H9 (cell line): Measurements from ENCODE around the gene DPH7. TPM values are rescaled to one million over a fixed set of nuclear protein-coding genes. Genes with fewer than 3 reads are reported as not detected.
A peak's percentile ranks its signal among the peaks of the same experiment; 100 is the strongest.

Experiments
- DNase-seq: peaks from one replicate; pipeline ENCODE4 v3.0.0-alpha.2; 2017
- H2AFZ ChIP-seq: one replicate; pipeline ENCODE4 v1.6.1; 2013; ENCODE audit warnings: mild to moderate bottlenecking, low read length, control low read depth, moderate library complexity
- H2AK5ac ChIP-seq: 2 replicates; pipeline ENCODE4 v1.6.1; 2013; ENCODE audit warnings: low read length, control low read depth, mixed read lengths; ENCODE audit not compliant: insufficient read length
- H2BK120ac ChIP-seq: one replicate; pipeline ENCODE4 v1.6.1; 2013; ENCODE audit warnings: low read depth, mild to moderate bottlenecking, low read length, control low read depth, inconsistent platforms; ENCODE audit not compliant: poor library complexity, severe bottlenecking
- H2BK12ac ChIP-seq: 2 replicates; pipeline ENCODE4 v1.6.1; 2013; ENCODE audit warnings: low read length, control low read depth, mixed read lengths, low read depth; ENCODE audit not compliant: insufficient read length
- H2BK15ac ChIP-seq: 2 replicates; pipeline ENCODE4 v1.6.1; 2013; ENCODE audit warnings: low read depth, low read length, control low read depth
- H2BK20ac ChIP-seq: one replicate; pipeline ENCODE4 v1.6.1; 2013; ENCODE audit warnings: low read depth, mild to moderate bottlenecking, low read length, control low read depth, inconsistent platforms; ENCODE audit not compliant: poor library complexity, severe bottlenecking
- H2BK5ac ChIP-seq: 2 replicates; pipeline ENCODE4 v1.6.1; 2013; ENCODE audit warnings: low read length, control low read depth, mixed read lengths; ENCODE audit not compliant: insufficient read length
- H3K14ac ChIP-seq: 2 replicates; pipeline ENCODE4 v1.6.1; 2013; ENCODE audit warnings: low read length, control low read depth; ENCODE audit not compliant: insufficient read depth
- H3K18ac ChIP-seq: 2 replicates; pipeline ENCODE4 v1.6.1; 2013; ENCODE audit warnings: low read depth, mild to moderate bottlenecking, mixed read lengths, low read length, control low read depth; ENCODE audit not compliant: insufficient read length
- H3K23ac ChIP-seq: 2 replicates; pipeline ENCODE4 v1.6.1; 2013; ENCODE audit warnings: low read length, control low read depth, mixed read lengths, low read depth; ENCODE audit not compliant: insufficient read length
- H3K23me2 ChIP-seq: 2 replicates; pipeline ENCODE4 v1.6.1; 2013; ENCODE audit warnings: low read depth, mild to moderate bottlenecking, mixed read lengths, low read length, control low read depth; ENCODE audit not compliant: insufficient read length, poor library complexity, severe bottlenecking
- H3K27ac ChIP-seq: 2 replicates; pipeline ENCODE4 v1.5.1; 2013; ENCODE audit warnings: low read length, control low read depth, mixed read lengths, low read depth; ENCODE audit not compliant: insufficient read length
- H3K27me3 ChIP-seq: 2 replicates; pipeline ENCODE4 v1.6.1; 2013; ENCODE audit warnings: low read length, control low read depth, inconsistent platforms; ENCODE audit not compliant: insufficient read depth
- H3K4ac ChIP-seq: 2 replicates; pipeline ENCODE4 v1.6.1; 2013; ENCODE audit warnings: low read depth, mild to moderate bottlenecking, control low read depth, inconsistent platforms, low read length, moderate library complexity
- H3K4me1 ChIP-seq: 2 replicates; pipeline ENCODE4 v1.6.1; 2013; ENCODE audit warnings: low read length, control low read depth, inconsistent platforms; ENCODE audit not compliant: insufficient read depth
- H3K4me2 ChIP-seq: 2 replicates; pipeline ENCODE4 v1.6.1; 2013; ENCODE audit warnings: low read length, control low read depth, mixed read lengths; ENCODE audit not compliant: insufficient read length, insufficient read depth
- H3K56ac ChIP-seq: 2 replicates; pipeline ENCODE4 v1.6.1; 2013; ENCODE audit warnings: low read depth, mild to moderate bottlenecking, mixed read lengths, low read length, control low read depth; ENCODE audit not compliant: insufficient read length
- H3K79me1 ChIP-seq: 2 replicates; pipeline ENCODE4 v1.6.1; 2013; ENCODE audit warnings: low read depth, mild to moderate bottlenecking, moderate library complexity, low read length, control low read depth, inconsistent platforms; ENCODE audit not compliant: insufficient read depth, poor library complexity, severe bottlenecking
- H3K79me2 ChIP-seq: 2 replicates; pipeline ENCODE4 v1.6.1; 2013; ENCODE audit warnings: low read length, control low read depth, inconsistent platforms; ENCODE audit not compliant: insufficient read depth
- H3K9ac ChIP-seq: 2 replicates; pipeline ENCODE4 v1.6.1; 2013; ENCODE audit warnings: low read length, control low read depth, mixed read lengths; ENCODE audit not compliant: insufficient read length; ENCODE audit errors: extremely low read depth
- H3K9me3 ChIP-seq: one replicate; pipeline ENCODE4 v1.6.1; 2013; ENCODE audit warnings: low read depth, low read length, inconsistent platforms; ENCODE audit not compliant: control insufficient read depth
- H3T11ph ChIP-seq: one replicate; pipeline ENCODE4 v1.6.1; 2013; ENCODE audit warnings: mild to moderate bottlenecking, low read length, control low read depth, inconsistent platforms
- H4K20me1 ChIP-seq: one replicate; pipeline ENCODE4 v1.6.1; 2013; ENCODE audit not compliant: control insufficient read depth, insufficient read length, insufficient read depth
- H4K5ac ChIP-seq: 2 replicates; pipeline ENCODE4 v1.6.1; 2013; ENCODE audit warnings: low read depth, mild to moderate bottlenecking, mixed read lengths, low read length, control low read depth; ENCODE audit not compliant: insufficient read length
- H4K8ac ChIP-seq: replicated peaks from 2 replicates; pipeline ENCODE4 v1.6.1; 2013; ENCODE audit warnings: low read length, control low read depth, mixed read lengths, low read depth; ENCODE audit not compliant: insufficient read length
- H4K91ac ChIP-seq: 2 replicates; pipeline ENCODE4 v1.6.1; 2013; ENCODE audit warnings: low read depth, mild to moderate bottlenecking, moderate library complexity, mixed read lengths, low read length, control low read depth; ENCODE audit not compliant: insufficient read length
- H3K27ac Mint-ChIP-seq, 3 experiments: 2 replicates in 2 of 3; 3 replicates in 1 of 3; pipeline ENCODE4 v1.8.0; 2020 to 2021; ENCODE audit warnings: mixed read lengths in 3 of 3, mild to moderate bottlenecking in 1 of 3, moderate library complexity in 1 of 3
- H3K27me3 Mint-ChIP-seq: 2 replicates; pipeline ENCODE4 v1.8.0; 2021; ENCODE audit warnings: low read depth, mild to moderate bottlenecking, moderate library complexity, mixed read lengths
- H3K36me3 Mint-ChIP-seq, 3 experiments: 2 replicates in 2 of 3; 3 replicates in 1 of 3; pipeline ENCODE4 v1.8.0; 2020 to 2021; ENCODE audit warnings: low read depth in 3 of 3, mixed read lengths in 3 of 3; ENCODE audit not compliant: insufficient read depth in 1 of 3
- H3K4me1 Mint-ChIP-seq, 2 experiments: 2 replicates each; pipeline ENCODE4 v1.8.0; 2020; ENCODE audit warnings: mixed read lengths in 2 of 2
- H3K4me3 Mint-ChIP-seq, 2 experiments: 2 replicates in 1 of 2; 3 replicates in 1 of 2; pipeline ENCODE4 v1.8.0; 2020 to 2021; ENCODE audit warnings: mild to moderate bottlenecking in 2 of 2, mixed read lengths in 2 of 2, moderate library complexity in 1 of 2
- H3K9me3 Mint-ChIP-seq, 2 experiments: 2 replicates in 1 of 2; 3 replicates in 1 of 2; pipeline ENCODE4 v1.8.0; 2020; ENCODE audit warnings: mild to moderate bottlenecking in 2 of 2, mixed read lengths in 2 of 2, moderate library complexity in 1 of 2
- WGBS: extraction: QIAGEN DNeasy Blood & Tissue Kit; methylation state at CpG from one replicate; pipeline ENCODE4 v1.1.7; 2013; ENCODE audit warnings: missing lambda C conversion rate, low lambda C conversion rate, mixed read lengths; ENCODE audit not compliant: insufficient read length; ENCODE audit errors: extremely low coverage; 5-methylcytosine and 5-hydroxymethylcytosine counted together
- total RNA-seq: library from RNA; stranded (reverse); gene quantifications from 2 replicates; pipeline ENCODE4 v1.2.1, GENCODE V29; 2021
- TF ChIP-seq, protein P1 (sequence below): fragments of 200-600 bp; sonication (generic); conservative IDR thresholded peaks from 3 replicates; pipeline ENCODE4 v1.8.0; 2021; ENCODE audit warnings: antibody characterized with exemption, mild to moderate bottlenecking

Gene DPH7
- total RNA-seq, 1 experiment from 2014 or later, result 51.3 TPM

- H3K27ac ChIP-seq, result no peak overlapping the region
- no peak overlapping the region for H2BK120ac ChIP-seq
- H2BK20ac ChIP-seq, result no peak overlapping the region
- H3K18ac ChIP-seq, result no peak overlapping the region
- no peak overlapping the region for H4K8ac ChIP-seq
- no peaks in the 10 kb centered on the region for H3K9me3 ChIP-seq
- H3K4ac ChIP-seq, result no peak overlapping the region
- peaks cover 7% of the 10 kb centered on the region for H3K23me2 ChIP-seq
- peaks cover 26% of the 10 kb centered on the region for H3K27me3 Mint-ChIP-seq
- no peaks in the 10 kb centered on the region for H4K20me1 ChIP-seq
- H3K4me2 ChIP-seq, result peak overlapping the region; percentile 33
- H3K9ac ChIP-seq, result no peak overlapping the region
- no peaks in the 10 kb centered on the region for H3K9me3 Mint-ChIP-seq
- DNase-seq, result no peak
- no peak overlapping the region for H2AFZ ChIP-seq
- H3K36me3 Mint-ChIP-seq, result no peaks in the 10 kb centered on the region; a peak in 1 of 7 replicates
- H3K27me3 ChIP-seq, result no peaks in the 10 kb centered on the region; the same call in 1 of the 2 replicates
- no peak overlapping the region for H4K5ac ChIP-seq
- H3K4me1 Mint-ChIP-seq, result peaks cover 20 to 29% of the 10 kb centered on the region in 2 experiments
- H3K27ac Mint-ChIP-seq, result peak overlapping the region in 1 of 3 experiments; percentile 91; a peak in 1 of 7 replicates
- H3K79me2 ChIP-seq, result no peaks in the 10 kb centered on the region
- H2BK15ac ChIP-seq, result no peak overlapping the region
- H4K91ac ChIP-seq, result no peak overlapping the region
- TF ChIP-seq, protein P1, sequence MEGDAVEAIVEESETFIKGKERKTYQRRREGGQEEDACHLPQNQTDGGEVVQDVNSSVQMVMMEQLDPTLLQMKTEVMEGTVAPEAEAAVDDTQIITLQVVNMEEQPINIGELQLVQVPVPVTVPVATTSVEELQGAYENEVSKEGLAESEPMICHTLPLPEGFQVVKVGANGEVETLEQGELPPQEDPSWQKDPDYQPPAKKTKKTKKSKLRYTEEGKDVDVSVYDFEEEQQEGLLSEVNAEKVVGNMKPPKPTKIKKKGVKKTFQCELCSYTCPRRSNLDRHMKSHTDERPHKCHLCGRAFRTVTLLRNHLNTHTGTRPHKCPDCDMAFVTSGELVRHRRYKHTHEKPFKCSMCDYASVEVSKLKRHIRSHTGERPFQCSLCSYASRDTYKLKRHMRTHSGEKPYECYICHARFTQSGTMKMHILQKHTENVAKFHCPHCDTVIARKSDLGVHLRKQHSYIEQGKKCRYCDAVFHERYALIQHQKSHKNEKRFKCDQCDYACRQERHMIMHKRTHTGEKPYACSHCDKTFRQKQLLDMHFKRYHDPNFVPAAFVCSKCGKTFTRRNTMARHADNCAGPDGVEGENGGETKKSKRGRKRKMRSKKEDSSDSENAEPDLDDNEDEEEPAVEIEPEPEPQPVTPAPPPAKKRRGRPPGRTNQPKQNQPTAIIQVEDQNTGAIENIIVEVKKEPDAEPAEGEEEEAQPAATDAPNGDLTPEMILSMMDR, result no peak
- no peak overlapping the region for H2BK5ac ChIP-seq
- WGBS, result no CpG with 5 or more reads among the region's 49 CpGs
- no peaks in the 10 kb centered on the region; the same call in 1 of the 2 replicates for H3K4me1 ChIP-seq
- no peak overlapping the region for H3T11ph ChIP-seq
- H3K23ac ChIP-seq, result no peak overlapping the region
- H3K79me1 ChIP-seq, result no peaks in the 10 kb centered on the region
- peak overlapping the region; percentile 54 to 73 for H3K4me3 Mint-ChIP-seq
- H3K56ac ChIP-seq, result no peak overlapping the region
- no peak overlapping the region; the same call in 1 of the 2 replicates for H3K14ac ChIP-seq
- no peak overlapping the region for H2AK5ac ChIP-seq
- no peak overlapping the region for H2BK12ac ChIP-seq
Observed at GRCh38 chr9:137604345-137605086, 25.8 kb upstream of the DPH7 start.
